Measurements from ENCODE around the gene STK32B.
A peak's percentile ranks its signal among the peaks of the same experiment; 100 is the strongest.

Gene STK32B

GRCh38 chr4:5456296-5456845 lies 405.1 kb downstream of the STK32B start:
- H3K27ac ChIP-seq: no peak overlapping the region
- no peak for TF ChIP-seq CTCF (IDR thresholded peaks at IDR 0.05)

- H3K27ac ChIP-seq: no peak overlapping the region
- TF ChIP-seq CTCF (IDR thresholded peaks at IDR 0.05) (no peak), ZFX (IDR thresholded peaks at IDR 0.05; ENCODE audit: borderline replicate concordance) (no peak)
Observed at GRCh38 chr4:5458676-5459075, 407.4 kb downstream of the STK32B start.

- no peak overlapping the region for H3K27ac ChIP-seq
- no peak for TF ChIP-seq CTCF (IDR thresholded peaks at IDR 0.05)
- no peak for TF ChIP-seq ZFX (IDR thresholded peaks at IDR 0.05; ENCODE audit: borderline replicate concordance)
Observed at GRCh38 chr4:5459236-5459635, 408.0 kb downstream of the STK32B start.

GRCh38 chr4:5460106-5460801 lies 409.0 kb downstream of the STK32B start:
- TF ChIP-seq ZFX (IDR thresholded peaks at IDR 0.05; ENCODE audit: borderline replicate concordance) (no peak), CTCF (IDR thresholded peaks at IDR 0.05) (peak; percentile 75)
- H3K27ac ChIP-seq: no peak overlapping the region

GRCh38 chr4:5461477-5461876 lies 410.2 kb downstream of the STK32B start:
- TF ChIP-seq CTCF (IDR thresholded peaks at IDR 0.05) (no peak), ZFX (IDR thresholded peaks at IDR 0.05; ENCODE audit: borderline replicate concordance) (no peak)
- no peak overlapping the region for H3K27ac ChIP-seq

GRCh38 chr4:5462254-5462835 lies 411.1 kb downstream of the STK32B start:
- TF ChIP-seq CTCF (IDR thresholded peaks at IDR 0.05): no peak
- H3K27ac ChIP-seq: no peak overlapping the region

GRCh38 chr4:5462896-5463295 lies 411.6 kb downstream of the STK32B start:
- TF ChIP-seq CTCF (IDR thresholded peaks at IDR 0.05) (no peak), ZFX (IDR thresholded peaks at IDR 0.05; ENCODE audit: borderline replicate concordance) (no peak)
- H3K27ac ChIP-seq: no peak overlapping the region

All from 22Rv1 (cell line).